IPS-15b (cell line): ENCODE data around the gene ZNF587.
"Not testable (repeated sequence)": the region's sequence is repeated elsewhere in the genome, so short reads cannot be mapped to it uniquely, and the experiment has no call there.

Experiments used
- H3K27me3 ChIP-seq: one replicate; pipeline ENCODE4 v1.6.1; 2013; ENCODE audit warnings: low read length; ENCODE audit not compliant: control insufficient read depth, insufficient read depth
- H3K36me3 ChIP-seq: one replicate; pipeline ENCODE4 v1.6.1; 2013; ENCODE audit warnings: low read length; ENCODE audit not compliant: control insufficient read depth, insufficient read depth
- H3K4me1 ChIP-seq: one replicate; pipeline ENCODE4 v1.6.1; 2013; ENCODE audit warnings: mild to moderate bottlenecking, low read length; ENCODE audit not compliant: control insufficient read depth, insufficient read depth
- H3K4me3 ChIP-seq: one replicate; pipeline ENCODE4 v1.5.1; 2013; ENCODE audit warnings: low read depth, low read length
- H3K9ac ChIP-seq: one replicate; pipeline ENCODE4 v1.6.1; 2013; ENCODE audit warnings: low read depth, mild to moderate bottlenecking, low read length
- H3K9me3 ChIP-seq: one replicate; pipeline ENCODE4 v1.6.1; 2013; ENCODE audit warnings: mild to moderate bottlenecking, low read length; ENCODE audit not compliant: control insufficient read depth, insufficient read depth

ZNF587 gene

DNA sequence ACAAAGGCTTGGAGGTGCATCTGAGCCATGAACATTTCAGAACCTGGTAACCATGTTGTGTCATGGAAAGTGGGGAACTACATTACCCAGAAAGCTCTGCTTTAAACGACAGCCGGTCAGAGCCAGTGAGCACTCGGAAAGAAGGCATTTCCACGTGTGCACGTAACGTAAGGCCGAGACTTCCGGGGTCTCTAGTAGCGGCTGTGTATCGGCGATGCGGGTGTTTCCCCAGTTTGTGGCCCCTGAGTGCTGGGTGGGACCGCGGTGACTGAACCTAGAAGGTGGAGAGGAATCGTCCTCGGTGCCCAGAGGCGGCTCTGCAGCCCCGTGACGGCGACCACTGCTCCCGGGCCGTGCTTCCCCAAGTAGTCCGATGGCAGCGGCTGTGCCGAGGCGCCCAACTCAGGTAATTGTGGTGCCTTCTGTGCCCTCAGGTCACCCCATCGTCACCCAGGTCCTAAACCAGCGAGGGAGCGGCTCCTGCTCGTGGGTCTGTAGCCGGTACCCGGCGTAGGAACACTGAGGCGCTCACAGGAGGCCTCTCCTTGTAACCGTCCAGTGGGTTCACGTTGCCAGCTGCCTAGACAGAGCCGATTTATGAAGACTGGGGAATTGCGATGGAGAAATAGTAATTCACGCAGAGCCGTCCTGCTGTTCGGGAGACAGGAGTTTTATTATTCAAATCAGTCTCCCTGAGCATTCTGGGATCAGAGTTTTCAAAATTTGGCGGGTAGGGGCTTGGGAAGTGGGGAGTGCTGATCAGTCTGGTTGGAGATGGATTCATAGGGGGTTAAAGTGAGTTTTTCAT lies at the start of gene ZNF587:
Gene ZNF587, plus strand, starts transcription at position 194 of the 808 bp plus-strand sequence. Its CDS starts 180 bp downstream, at position 374.
- H3K9me3 ChIP-seq, H3K4me1 ChIP-seq, H3K27me3 ChIP-seq, H3K36me3 ChIP-seq: not testable (repeated sequence)
- peak within 1 kb of the TSS; percentile 97 for H3K4me3 ChIP-seq
- H3K9ac ChIP-seq, result peak within 1 kb of the TSS; percentile 98

DNA sequence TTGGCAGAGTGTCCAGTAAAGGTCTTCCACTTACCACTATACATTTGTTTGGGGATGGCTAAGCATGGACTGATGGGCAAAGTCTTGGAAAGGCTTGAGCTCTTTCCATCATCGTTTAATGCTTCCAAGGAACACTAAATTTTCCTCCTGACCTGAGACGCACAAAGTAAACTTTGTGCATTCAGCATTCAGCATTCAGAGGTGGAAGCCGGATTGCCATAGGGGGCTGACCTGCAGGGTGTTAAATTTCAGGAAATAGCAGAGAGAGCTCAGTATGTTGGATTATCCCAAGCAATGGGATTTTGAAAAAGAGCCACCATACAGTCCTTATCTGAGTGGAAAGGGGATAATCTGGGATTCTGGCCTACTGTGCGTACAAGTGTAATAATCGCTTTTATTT lies 49.0 kb upstream of the ZNF587 start:
- Histone ChIP-seq H3K36me3 (no peaks in the 10 kb centered on the region), H3K9ac (no peak overlapping the region), H3K4me3 (peak overlapping the region; percentile 33), H3K9me3 (no peaks in the 10 kb centered on the region), H3K27me3 (no peaks in the 10 kb centered on the region), H3K4me1 (peaks cover 29% of the 10 kb centered on the region)

DNA sequence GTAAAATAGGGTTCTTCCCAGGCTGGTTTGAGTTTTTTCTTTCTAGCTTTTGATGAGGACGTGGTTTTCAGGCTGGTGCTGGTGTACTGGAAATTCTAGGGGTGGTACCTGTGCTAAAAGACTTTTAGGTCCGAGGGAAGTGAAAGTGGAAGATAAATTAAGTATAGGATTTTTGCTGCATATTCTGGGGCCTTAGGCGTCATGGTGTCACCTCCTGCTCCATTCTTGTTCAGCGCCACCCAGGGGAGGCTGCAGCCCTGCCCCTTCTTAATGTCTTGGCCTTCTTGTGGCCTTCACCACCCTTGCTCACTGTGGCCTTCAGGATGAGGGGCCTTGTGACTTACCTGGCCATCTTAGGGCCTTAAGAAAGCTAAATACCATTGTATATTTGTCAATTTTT lies 47.4 kb upstream of the ZNF587 start:
- Histone ChIP-seq H3K36me3 (no peaks in the 10 kb centered on the region), H3K9me3 (no peaks in the 10 kb centered on the region), H3K27me3 (no peaks in the 10 kb centered on the region), H3K9ac (no peak overlapping the region), H3K4me3 (no peak overlapping the region), H3K4me1 (peaks cover 29% of the 10 kb centered on the region)

DNA sequence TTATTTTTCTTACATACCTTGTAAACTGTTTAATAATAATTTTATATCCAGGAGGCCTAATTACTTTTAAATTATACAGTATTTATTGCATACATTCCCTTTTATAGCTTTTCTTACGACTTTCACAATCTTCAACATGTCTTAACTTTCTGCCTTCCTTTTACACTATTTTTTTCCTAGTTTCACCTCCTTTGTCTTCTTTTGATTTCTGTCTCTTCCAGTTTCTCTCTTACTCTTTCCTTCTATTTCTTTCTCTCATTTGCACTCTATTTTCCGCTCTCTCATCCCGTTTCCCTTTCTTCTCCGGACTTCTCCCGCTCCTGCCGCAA lies 46.4 kb upstream of the ZNF587 start:
- H3K9me3 ChIP-seq, result no peaks in the 10 kb centered on the region
- peak overlapping the region; percentile 89 for H3K9ac ChIP-seq

DNA sequence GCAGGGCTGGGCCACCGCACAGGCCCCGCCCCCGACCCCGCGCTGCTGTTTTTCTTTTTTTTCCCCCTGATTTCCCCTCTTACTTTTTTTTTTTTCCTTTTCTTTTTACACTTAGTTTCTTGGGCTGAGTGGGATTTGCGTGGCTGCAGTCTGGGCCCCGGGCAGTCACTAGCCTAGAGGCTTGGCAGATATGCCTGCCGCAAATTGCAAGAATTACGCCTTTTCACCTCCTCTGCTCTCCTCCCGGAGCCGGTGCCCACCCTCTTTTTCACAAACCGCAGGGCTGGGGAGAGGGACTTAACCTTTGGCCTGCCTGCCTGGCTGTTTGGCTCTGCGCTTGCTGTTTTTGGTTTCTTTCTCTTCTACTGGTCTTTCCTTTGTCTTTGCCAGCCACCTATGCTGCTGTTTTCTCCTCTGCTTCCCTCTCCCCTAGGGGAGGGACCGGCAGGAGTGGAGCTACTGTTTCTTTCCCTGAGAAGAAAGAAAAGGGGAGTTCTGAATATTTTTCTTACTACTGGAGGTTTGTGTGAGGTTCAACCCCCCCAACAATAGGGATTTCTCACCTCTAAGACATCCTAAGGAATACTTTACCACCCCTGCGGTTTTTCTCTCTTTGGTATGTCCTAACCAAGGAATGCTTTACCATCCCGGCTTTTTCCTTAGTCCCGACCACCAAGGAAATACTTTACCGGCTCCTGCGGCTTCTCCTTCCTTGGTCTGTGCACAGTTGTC lies 45.9 kb upstream of the ZNF587 start:
- Histone ChIP-seq H3K4me1 (peaks cover 26% of the 10 kb centered on the region), H3K36me3 (peaks cover 8% of the 10 kb centered on the region), H3K9me3 (no peaks in the 10 kb centered on the region), H3K27me3 (no peaks in the 10 kb centered on the region), H3K4me3 (peak overlapping the region; percentile 73), H3K9ac (peak overlapping the region; percentile 89)

More for the DNA sequence above, 46.4 kb upstream of the ZNF587 start:
- H3K27me3 ChIP-seq, result no peaks in the 10 kb centered on the region
- H3K36me3 ChIP-seq, result peaks cover 4% of the 10 kb centered on the region
- H3K4me1 ChIP-seq, result peaks cover 29% of the 10 kb centered on the region
- H3K4me3 ChIP-seq, result peak overlapping the region; percentile 73

DNA sequence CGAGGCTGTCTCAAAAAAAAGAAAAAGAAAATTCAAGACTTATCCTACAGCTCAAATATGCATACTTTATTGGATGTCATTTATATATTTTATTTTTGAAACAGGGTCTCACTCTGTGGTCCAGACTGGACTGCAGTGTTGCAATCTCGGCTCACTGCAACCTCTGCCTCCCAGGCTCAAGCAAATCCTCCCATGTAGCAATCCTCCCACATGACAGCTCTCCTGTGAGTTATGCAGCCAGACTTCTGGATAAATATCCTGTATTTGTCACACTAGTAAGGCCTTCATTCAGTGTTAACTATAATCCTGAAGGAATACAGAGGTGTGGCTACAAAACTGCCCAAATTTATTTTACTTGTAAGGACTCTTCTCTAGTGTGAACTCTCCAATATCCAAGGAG lies 42.1 kb upstream of the ZNF587 start:
- H3K36me3 ChIP-seq, result peaks cover 28% of the 10 kb centered on the region
- no peaks in the 10 kb centered on the region for H3K4me1 ChIP-seq
- H3K27me3 ChIP-seq, result no peaks in the 10 kb centered on the region
- no peaks in the 10 kb centered on the region for H3K9me3 ChIP-seq
- H3K4me3 ChIP-seq, result no peak overlapping the region
- no peak overlapping the region for H3K9ac ChIP-seq

DNA sequence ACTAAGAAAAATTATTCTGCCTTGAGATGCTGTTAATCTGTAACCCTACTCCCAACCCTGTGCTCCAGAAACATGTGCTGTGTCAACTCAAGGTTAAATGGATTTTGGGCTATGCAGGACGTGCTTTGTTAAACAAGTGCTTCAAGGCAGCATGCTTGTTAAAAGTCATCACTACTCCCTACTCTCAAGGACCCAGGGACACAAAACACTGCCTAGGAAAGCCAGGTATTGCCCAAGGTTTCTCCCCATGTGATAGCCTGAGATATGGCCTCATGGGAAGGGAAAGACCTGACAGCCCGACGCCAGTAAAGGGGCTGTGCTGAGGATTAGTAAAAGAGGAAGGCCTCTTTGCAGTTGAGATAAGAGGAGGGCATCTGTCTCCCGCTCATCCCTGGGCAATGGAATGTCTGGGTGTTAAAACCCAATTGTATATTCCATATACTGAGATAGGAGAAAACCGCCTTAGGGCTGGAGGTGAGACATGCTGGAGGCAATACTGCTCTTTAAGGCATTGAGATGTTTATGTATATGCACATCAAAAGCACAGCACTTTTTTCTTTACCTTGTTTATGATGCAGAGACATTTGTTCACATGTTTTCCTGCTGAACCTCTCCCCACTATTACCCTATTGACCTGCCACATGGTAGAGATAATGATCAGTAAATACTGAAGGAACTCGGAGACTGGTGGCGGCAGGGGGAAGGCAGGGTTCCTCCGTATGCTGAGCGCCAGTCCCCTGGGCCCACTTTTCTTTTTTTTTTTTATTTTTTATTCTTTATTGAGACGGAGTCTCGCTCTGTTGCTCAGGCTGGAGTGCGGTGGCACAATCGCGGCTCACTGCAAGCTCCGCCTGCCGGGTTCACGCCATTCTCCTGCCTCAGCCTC lies 39.0 kb upstream of the ZNF587 start:
- not testable (repeated sequence) for H3K4me3 ChIP-seq, H3K27me3 ChIP-seq, H3K4me1 ChIP-seq, H3K9ac ChIP-seq, H3K9me3 ChIP-seq
- H3K36me3 ChIP-seq, result peaks cover 28% of the 10 kb centered on the region

DNA sequence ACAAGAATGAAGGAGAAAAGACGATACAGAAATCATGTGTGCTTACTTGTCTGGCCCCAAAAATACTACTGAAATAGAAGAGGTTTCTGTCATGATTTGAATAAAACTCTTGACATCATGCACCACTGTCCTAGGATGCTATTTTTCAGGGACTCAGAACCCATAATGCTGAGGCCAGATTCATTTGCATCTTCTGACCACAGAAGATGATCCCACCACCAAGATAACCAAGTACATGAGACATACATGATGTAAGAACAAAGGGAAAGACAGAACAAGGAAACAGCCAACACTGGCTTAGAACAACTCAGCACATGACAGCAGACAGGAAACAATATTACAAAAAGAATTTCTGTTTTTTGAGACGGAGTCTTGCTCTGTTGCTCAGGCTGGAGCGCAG lies 37.4 kb upstream of the ZNF587 start:
- Histone ChIP-seq H3K36me3 (peaks cover 28% of the 10 kb centered on the region), H3K27me3 (no peaks in the 10 kb centered on the region), H3K4me1 (peaks cover 2% of the 10 kb centered on the region), H3K9me3 (no peaks in the 10 kb centered on the region), H3K4me3 (no peak overlapping the region), H3K9ac (no peak overlapping the region)

DNA sequence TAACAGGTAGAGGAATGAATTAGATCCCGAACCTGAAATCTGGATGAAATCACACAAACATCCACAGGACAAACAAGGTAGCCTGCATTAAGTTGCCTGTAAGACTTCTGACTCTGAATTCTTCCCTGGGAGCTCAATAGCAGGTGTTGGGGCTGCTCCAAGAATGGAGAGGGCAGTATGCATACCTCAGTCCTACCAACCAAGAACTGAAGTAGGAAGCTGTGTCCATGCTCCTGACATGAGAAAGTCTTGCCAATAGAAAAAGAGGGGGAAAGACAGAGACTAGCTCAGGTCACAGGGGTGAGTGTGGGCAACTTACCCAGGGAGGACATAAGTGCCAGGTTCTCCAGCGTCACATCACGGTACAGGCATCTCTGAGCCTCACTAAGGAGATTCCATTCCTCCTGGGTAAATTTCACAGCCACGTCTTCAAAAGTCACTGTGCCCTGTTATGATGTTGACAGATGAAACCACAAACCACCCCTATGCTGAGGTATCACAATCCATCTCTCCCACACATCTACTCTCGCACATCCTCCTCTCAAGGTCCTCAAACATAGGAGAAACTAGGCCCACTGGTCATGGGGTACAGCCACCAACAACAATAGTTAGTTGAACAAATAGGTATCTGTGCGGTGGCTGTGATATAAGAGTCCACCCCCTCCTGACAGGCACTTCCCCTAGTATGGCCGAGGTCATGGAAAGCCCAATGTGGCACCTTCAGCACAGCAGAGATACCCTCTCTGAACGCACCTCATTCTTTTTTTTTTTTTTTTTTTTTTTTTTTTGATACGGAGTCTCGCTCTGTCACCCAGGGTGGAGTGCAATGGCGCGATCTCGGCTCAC lies 36.5 kb upstream of the ZNF587 start:
- not testable (repeated sequence) for H3K9me3 ChIP-seq, H3K4me1 ChIP-seq, H3K9ac ChIP-seq, H3K4me3 ChIP-seq, H3K27me3 ChIP-seq
- peaks cover 24% of the 10 kb centered on the region for H3K36me3 ChIP-seq

DNA sequence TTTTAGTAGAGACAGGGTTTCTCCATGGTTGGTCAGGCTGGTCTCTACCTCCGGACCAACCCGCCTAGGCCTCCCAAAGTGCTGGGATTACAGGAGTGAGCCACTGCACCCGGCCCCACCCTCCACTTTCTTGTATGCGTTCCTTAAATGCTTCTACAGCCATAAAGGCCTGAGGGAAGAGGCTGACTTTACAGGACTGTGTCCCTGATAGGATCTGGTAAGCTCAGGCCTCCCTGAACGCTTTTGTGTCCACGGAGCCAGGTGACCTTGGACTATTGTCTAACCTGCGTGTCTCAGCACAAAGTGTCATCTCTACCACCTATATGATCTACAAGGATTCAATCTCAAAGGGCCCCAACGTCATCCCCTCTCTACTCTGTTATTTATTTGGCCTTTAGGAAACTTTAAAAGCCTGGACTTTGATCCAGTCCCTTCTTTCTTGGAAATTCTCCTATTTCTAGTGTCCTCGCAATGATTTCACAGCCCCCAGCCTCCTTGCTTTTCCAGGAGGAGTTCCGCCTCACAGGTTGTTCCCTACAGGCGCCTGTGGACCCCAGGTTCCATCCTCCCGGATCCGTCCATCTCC lies 35.6 kb upstream of the ZNF587 start:
- Histone ChIP-seq H3K9ac (peak overlapping the region; percentile 63), H3K9me3 (no peaks in the 10 kb centered on the region), H3K4me3 (peak overlapping the region; percentile 80), H3K4me1 (peaks cover 2% of the 10 kb centered on the region), H3K36me3 (peaks cover 19% of the 10 kb centered on the region), H3K27me3 (no peaks in the 10 kb centered on the region)
